NT2/D1 (cell line): ENCODE results near the gene TDRKH.

Experiments used
- DNase-seq: peaks from one replicate; pipeline ENCODE4 v3.0.0-alpha.2; 2011; ENCODE audit warnings: low read depth, low spot score
- H3K27me3 ChIP-seq: 2 replicates; pipeline ENCODE4 v1.6.0; 2011; ENCODE audit warnings: mild to moderate bottlenecking; ENCODE audit not compliant: insufficient read length, insufficient read depth
- H3K36me3 ChIP-seq: 2 replicates; pipeline ENCODE4 v1.6.1; 2011; ENCODE audit warnings: mild to moderate bottlenecking, low read length, mixed read lengths; ENCODE audit not compliant: insufficient read depth, insufficient read length
- H3K4me1 ChIP-seq: 2 replicates; pipeline ENCODE4 v1.5.1; 2011; ENCODE audit not compliant: insufficient read depth, insufficient read length
- H3K4me3 ChIP-seq: 2 replicates; pipeline ENCODE4 v1.5.1; 2011; ENCODE audit warnings: low read depth; ENCODE audit not compliant: insufficient read length
- H3K9ac ChIP-seq: 2 replicates; pipeline ENCODE4 v1.6.0; 2011; ENCODE audit warnings: low read depth; ENCODE audit not compliant: insufficient read length
- H3K9me3 ChIP-seq: 2 replicates; pipeline ENCODE4 v1.5.1; 2011; ENCODE audit warnings: mild to moderate bottlenecking, low read length; ENCODE audit not compliant: insufficient read depth
- SUZ12 ChIP-seq: IDR thresholded peaks from 2 replicates; pipeline ENCODE4 v1.6.1; 2011; ENCODE audit not compliant: insufficient read length, insufficient read depth; ENCODE audit errors: extremely low read depth
- YY1 ChIP-seq: IDR thresholded peaks from 2 replicates; pipeline ENCODE4 v1.6.1; 2011; ENCODE audit not compliant: insufficient read length, insufficient read depth
- ZNF274 ChIP-seq: IDR thresholded peaks from 2 replicates; pipeline ENCODE4 v1.6.1; 2011; ENCODE audit warnings: mild to moderate bottlenecking, low read depth, low read length

Gene TDRKH

GRCh38 chr1:151820940-151821339, 30.6 kb upstream of the TDRKH start:
- H3K4me1 ChIP-seq, result peaks cover 20% of the 10 kb centered on the region
- no peak for DNase-seq
- H3K4me3 ChIP-seq, result no peak overlapping the region
- peaks cover 3% of the 10 kb centered on the region for H3K27me3 ChIP-seq
- H3K9ac ChIP-seq, result no peak overlapping the region
- TF ChIP-seq YY1 (no peak), ZNF274 (no peak), SUZ12 (no peak)
- no peaks in the 10 kb centered on the region for H3K36me3 ChIP-seq
- no peaks in the 10 kb centered on the region for H3K9me3 ChIP-seq

- H3K9ac ChIP-seq, result no peak overlapping the region
- TF ChIP-seq YY1, result no peak
- no peak for TF ChIP-seq SUZ12
- no peak for TF ChIP-seq ZNF274
- peaks cover 15% of the 10 kb centered on the region for H3K4me1 ChIP-seq
- H3K9me3 ChIP-seq, result no peaks in the 10 kb centered on the region
- DNase-seq, result no peak
- H3K4me3 ChIP-seq, result no peak overlapping the region
- no peaks in the 10 kb centered on the region for H3K36me3 ChIP-seq
- H3K27me3 ChIP-seq, result peaks cover 3% of the 10 kb centered on the region
Observed at GRCh38 chr1:151819976-151820623, 29.8 kb upstream of the TDRKH start.

GRCh38 chr1:151819227-151819835, 29.0 kb upstream of the TDRKH start:
- no peaks in the 10 kb centered on the region for H3K36me3 ChIP-seq
- DNase-seq, result no peak
- peaks cover 3% of the 10 kb centered on the region for H3K27me3 ChIP-seq
- no peak overlapping the region for H3K9ac ChIP-seq
- no peak overlapping the region for H3K4me3 ChIP-seq
- no peak for TF ChIP-seq YY1
- no peak for TF ChIP-seq ZNF274
- TF ChIP-seq SUZ12, result no peak
- H3K4me1 ChIP-seq, result peaks cover 16% of the 10 kb centered on the region
- no peaks in the 10 kb centered on the region for H3K9me3 ChIP-seq

- Histone ChIP-seq H3K4me1 (peaks cover 7% of the 10 kb centered on the region), H3K27me3 (peaks cover 3% of the 10 kb centered on the region), H3K4me3 (no peak overlapping the region), H3K36me3 (no peaks in the 10 kb centered on the region), H3K9me3 (no peaks in the 10 kb centered on the region), H3K9ac (no peak overlapping the region)
- DNase-seq, result no peak
- TF ChIP-seq YY1 (no peak), ZNF274 (no peak), SUZ12 (no peak)
Observed at GRCh38 chr1:151817353-151817730, 27.0 kb upstream of the TDRKH start.

- DNase-seq, result no peak
- no peak for TF ChIP-seq SUZ12
- no peak for TF ChIP-seq ZNF274
- TF ChIP-seq YY1, result no peak
- no peaks in the 10 kb centered on the region for H3K9me3 ChIP-seq
- H3K4me1 ChIP-seq, result peaks cover 6% of the 10 kb centered on the region
- peaks cover 3% of the 10 kb centered on the region for H3K27me3 ChIP-seq
- H3K36me3 ChIP-seq, result no peaks in the 10 kb centered on the region
- no peak overlapping the region for H3K4me3 ChIP-seq
- H3K9ac ChIP-seq, result no peak overlapping the region
Observed at GRCh38 chr1:151816548-151817352, 26.4 kb upstream of the TDRKH start.

- no peaks in the 10 kb centered on the region for H3K9me3 ChIP-seq
- no peak overlapping the region for H3K4me3 ChIP-seq
- H3K4me1 ChIP-seq, result peaks cover 6% of the 10 kb centered on the region
- peaks cover 3% of the 10 kb centered on the region for H3K27me3 ChIP-seq
- TF ChIP-seq YY1 (no peak), ZNF274 (no peak), SUZ12 (no peak)
- DNase-seq, result no peak
- no peaks in the 10 kb centered on the region for H3K36me3 ChIP-seq
- H3K9ac ChIP-seq, result no peak overlapping the region
Observed at GRCh38 chr1:151815716-151816327, 25.5 kb upstream of the TDRKH start.
